MCF 10A (cell line): ENCODE results near the gene DNAH17. TPM values are rescaled to one million over a fixed set of nuclear protein-coding genes. Genes with fewer than 3 reads are reported as not detected.

ENCODE experiments used
- BruUV-seq: library from RNA; stranded (reverse); fragments of 400-500 nt; replicated peaks from 2 replicates; lab custom pipeline; 2021; lab: Mats Ljungman, UMichigan
- CTCF ChIA-PET: fragments of 300-600 bp; sonication (Branson Sonifier 250); formaldehyde crosslinking; extraction: SDS; loops from one replicate; lab custom pipeline; 2021; ENCODE audit warnings: antibody characterized with exemption, inconsistent platforms; lab: Yijun Ruan, JAX
- POLR2A ChIA-PET: fragments of 300-600, 350-650 bp; sonication (Branson Sonifier 250); formaldehyde crosslinking; extraction: SDS; loops from one replicate; lab custom pipeline; 2020; ENCODE audit warnings: antibody characterized with exemption, inconsistent platforms; lab: Yijun Ruan, JAX
- DNase-seq: peaks from one replicate; pipeline ENCODE4 v3.0.0-alpha.2; 2018; ENCODE audit not compliant: unreplicated experiment
- H3K27ac Mint-ChIP-seq: one replicate; pipeline ENCODE4 v1.8.0; 2022; ENCODE audit warnings: mild to moderate bottlenecking, low read depth, mixed read lengths; ENCODE audit not compliant: unreplicated experiment
- H3K27me3 Mint-ChIP-seq: one replicate; pipeline ENCODE4 v1.8.0; 2022; ENCODE audit warnings: mixed read lengths; ENCODE audit not compliant: insufficient read depth, unreplicated experiment
- H3K36me3 Mint-ChIP-seq: one replicate; pipeline ENCODE4 v1.8.0; 2022; ENCODE audit warnings: mild to moderate bottlenecking, moderate library complexity, mixed read lengths; ENCODE audit not compliant: insufficient read depth, unreplicated experiment
- H3K4me1 Mint-ChIP-seq: one replicate; pipeline ENCODE4 v1.8.0; 2022; ENCODE audit warnings: mixed read lengths; ENCODE audit not compliant: insufficient read depth, unreplicated experiment
- H3K4me3 Mint-ChIP-seq: one replicate; pipeline ENCODE4 v1.8.0; 2022; ENCODE audit warnings: mild to moderate bottlenecking, moderate library complexity, mixed read lengths; ENCODE audit not compliant: unreplicated experiment
- H3K9me3 Mint-ChIP-seq: one replicate; pipeline ENCODE4 v1.8.0; 2022; ENCODE audit warnings: mixed read lengths; ENCODE audit not compliant: unreplicated experiment
- intact Hi-C: fragments of 100-400 bp; cut with micrococcal nuclease; formaldehyde crosslinking; loops from 2 replicates; pipeline ENCODE4 v1.14.1; 2022
- total RNA-seq: library from RNA; stranded (reverse); gene quantifications from 2 replicates; pipeline ENCODE4 v1.2.3, GENCODE V29; 2022
- TF ChIP-seq, protein P1 (sequence below): fragments of 200-600 bp; IDR thresholded peaks from one replicate; pipeline ENCODE4 v1.8.0; 2022; ENCODE audit warnings: antibody characterized with exemption, mild to moderate bottlenecking; ENCODE audit not compliant: unreplicated experiment

Gene DNAH17
- total RNA-seq, 1 experiment from 2014 or later = not detected

GRCh38 chr17:78477913-78478756 is 99.1 kb downstream of the DNAH17 start:
- no peaks in the 10 kb centered on the region for H3K36me3 Mint-ChIP-seq
- BruUV-seq = no TSS peak

DNA sequence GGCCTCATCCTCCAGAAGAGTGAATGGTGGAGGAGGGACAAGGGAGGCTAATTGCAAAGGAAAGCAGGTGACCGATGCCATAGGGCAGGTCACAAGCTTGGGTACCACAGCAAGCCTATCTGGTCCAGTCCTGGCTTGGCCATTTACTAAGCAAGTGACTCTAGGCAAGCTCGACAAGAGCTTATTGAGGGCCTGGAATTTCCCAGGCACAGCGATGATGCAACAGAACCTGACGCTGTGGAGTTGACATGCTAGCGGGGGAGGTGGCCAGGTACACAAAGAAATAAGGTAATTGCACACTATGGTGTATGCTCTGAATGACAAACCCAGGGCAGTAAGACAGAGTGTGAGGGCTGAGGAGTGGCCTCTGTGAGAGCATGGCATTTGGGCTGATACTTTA is 100.2 kb downstream of the DNAH17 start:
- intact Hi-C loops = no loop called here
- ChIA-PET POLR2A (no interaction called here), CTCF (interaction anchor here (0.6 kb wide), 1 partner anchor 637 kb away, joined by 4 read pairs; no protein-coding TSS in a partner anchor)
- no TSS peak for BruUV-seq
- H3K4me3 Mint-ChIP-seq = no peak overlapping the region
- H3K4me1 Mint-ChIP-seq = no peaks in the 10 kb centered on the region
- peaks cover 2% of the 10 kb centered on the region for H3K27me3 Mint-ChIP-seq
- H3K27ac Mint-ChIP-seq = no peak overlapping the region
- H3K9me3 Mint-ChIP-seq = no peaks in the 10 kb centered on the region
- TF ChIP-seq, protein P1, sequence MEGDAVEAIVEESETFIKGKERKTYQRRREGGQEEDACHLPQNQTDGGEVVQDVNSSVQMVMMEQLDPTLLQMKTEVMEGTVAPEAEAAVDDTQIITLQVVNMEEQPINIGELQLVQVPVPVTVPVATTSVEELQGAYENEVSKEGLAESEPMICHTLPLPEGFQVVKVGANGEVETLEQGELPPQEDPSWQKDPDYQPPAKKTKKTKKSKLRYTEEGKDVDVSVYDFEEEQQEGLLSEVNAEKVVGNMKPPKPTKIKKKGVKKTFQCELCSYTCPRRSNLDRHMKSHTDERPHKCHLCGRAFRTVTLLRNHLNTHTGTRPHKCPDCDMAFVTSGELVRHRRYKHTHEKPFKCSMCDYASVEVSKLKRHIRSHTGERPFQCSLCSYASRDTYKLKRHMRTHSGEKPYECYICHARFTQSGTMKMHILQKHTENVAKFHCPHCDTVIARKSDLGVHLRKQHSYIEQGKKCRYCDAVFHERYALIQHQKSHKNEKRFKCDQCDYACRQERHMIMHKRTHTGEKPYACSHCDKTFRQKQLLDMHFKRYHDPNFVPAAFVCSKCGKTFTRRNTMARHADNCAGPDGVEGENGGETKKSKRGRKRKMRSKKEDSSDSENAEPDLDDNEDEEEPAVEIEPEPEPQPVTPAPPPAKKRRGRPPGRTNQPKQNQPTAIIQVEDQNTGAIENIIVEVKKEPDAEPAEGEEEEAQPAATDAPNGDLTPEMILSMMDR = no peak
- no peaks in the 10 kb centered on the region for H3K36me3 Mint-ChIP-seq
- DNase-seq = peak; percentile 56

More at GRCh38 chr17:78477913-78478756, 99.1 kb downstream of the DNAH17 start:
- CTCF ChIA-PET = interaction anchor here (0.6 kb wide), 1 partner anchor 638 kb away, joined by 4 read pairs; no protein-coding TSS in a partner anchor
- TF ChIP-seq, protein P1 = no peak
- peaks cover 13% of the 10 kb centered on the region for H3K27me3 Mint-ChIP-seq
- POLR2A ChIA-PET = no interaction called here
- no peaks in the 10 kb centered on the region for H3K4me1 Mint-ChIP-seq
- no peak overlapping the region for H3K27ac Mint-ChIP-seq
- no peaks in the 10 kb centered on the region for H3K9me3 Mint-ChIP-seq
- H3K4me3 Mint-ChIP-seq = no peak overlapping the region
- no peak for DNase-seq
- intact Hi-C loops = no loop called here

DNA sequence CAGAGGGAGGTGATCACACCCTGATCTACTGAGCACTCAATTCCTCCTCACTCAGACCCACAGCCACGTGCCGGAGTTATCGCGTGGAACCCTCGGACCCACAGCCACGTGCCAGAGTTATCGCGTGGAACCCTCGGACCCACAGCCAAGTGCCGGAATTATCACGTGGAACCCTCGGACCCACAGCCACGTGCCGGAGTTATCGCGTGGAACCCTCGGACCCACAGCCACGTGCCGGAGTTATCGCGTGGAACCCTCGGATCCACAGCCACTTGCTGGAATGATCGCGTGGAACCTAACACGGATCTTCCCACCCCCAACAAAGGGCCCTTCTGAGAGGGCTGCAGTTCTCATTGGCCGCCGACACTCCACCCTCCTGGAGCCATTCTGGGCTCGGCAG is 101.0 kb downstream of the DNAH17 start:
- ChIA-PET POLR2A (no interaction called here), CTCF (no interaction called here)
- H3K36me3 Mint-ChIP-seq = no peaks in the 10 kb centered on the region
- H3K4me3 Mint-ChIP-seq = no peak overlapping the region
- intact Hi-C loops = no loop called here
- TF ChIP-seq, protein P1 = no peak
- no peak for DNase-seq
- H3K27me3 Mint-ChIP-seq = no peaks in the 10 kb centered on the region
- no peaks in the 10 kb centered on the region for H3K4me1 Mint-ChIP-seq
- BruUV-seq = no TSS peak
- no peak overlapping the region for H3K27ac Mint-ChIP-seq
- no peaks in the 10 kb centered on the region for H3K9me3 Mint-ChIP-seq

- ChIA-PET CTCF (no interaction called here), POLR2A (no interaction called here)
- H3K27me3 Mint-ChIP-seq = no peaks in the 10 kb centered on the region
- BruUV-seq = no TSS peak
- H3K4me1 Mint-ChIP-seq = no peaks in the 10 kb centered on the region
- intact Hi-C loops = no loop called here
- DNase-seq = no peak
- H3K4me3 Mint-ChIP-seq = no peak overlapping the region
- no peaks in the 10 kb centered on the region for H3K36me3 Mint-ChIP-seq
- H3K9me3 Mint-ChIP-seq = no peaks in the 10 kb centered on the region
- no peak overlapping the region for H3K27ac Mint-ChIP-seq
- TF ChIP-seq, protein P1 = no peak
These were observed 102.0 kb downstream of the DNAH17 start for GRCh38 chr17:78475211-78475610.
